ENCODE results near the gene PAX7.

The PAX7 gene

DNA sequence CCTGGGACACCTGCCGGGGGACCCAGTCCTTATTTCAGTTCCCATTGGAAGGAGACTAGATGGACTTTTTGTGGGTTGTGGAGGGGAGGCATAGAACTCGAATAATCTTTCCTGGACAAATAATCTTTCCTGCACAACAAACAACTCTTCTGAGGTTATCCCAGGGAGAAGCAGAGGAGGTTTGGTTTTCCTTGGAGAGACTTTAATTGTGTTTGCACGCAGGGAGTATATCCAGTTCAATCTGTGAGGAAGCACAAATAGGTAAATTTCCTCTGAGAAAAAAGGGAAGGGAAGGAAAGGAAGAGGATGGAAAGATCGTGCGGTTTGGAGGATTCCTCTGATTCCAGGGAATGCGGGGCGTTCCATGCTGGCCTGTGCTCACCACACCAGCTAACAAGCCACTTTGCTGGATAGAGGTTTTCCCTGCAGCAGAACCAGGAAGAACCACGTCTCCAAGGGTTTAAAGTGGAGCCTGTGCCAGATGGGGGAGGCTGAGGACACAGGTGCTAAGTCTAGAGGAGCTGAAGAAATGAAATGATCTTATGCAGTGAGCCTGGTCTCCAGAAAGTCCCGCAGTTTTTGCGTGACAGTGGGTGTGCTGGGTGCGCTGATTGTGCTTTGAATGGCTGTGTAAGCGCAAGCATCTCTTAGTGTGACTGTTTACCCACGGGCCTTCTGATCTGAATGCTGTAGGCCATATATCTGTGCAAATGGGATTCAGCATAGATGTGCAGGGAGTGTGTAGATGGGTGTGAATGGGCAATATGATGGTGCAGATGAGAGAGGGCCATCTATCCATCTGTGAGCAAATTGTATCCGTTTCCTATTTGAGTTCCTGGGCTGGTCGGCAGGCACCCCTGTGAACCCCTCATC, 7.6 kb downstream of the PAX7 start:
- H3K9me3 ChIP-seq (ENCODE audit: insufficient read depth, low read length) = no peaks in the 10 kb centered on the region
- H3K36me3 ChIP-seq (ENCODE audit: low read length) = no peaks in the 10 kb centered on the region
- H3K79me2 ChIP-seq (ENCODE audit: insufficient read depth, low read length) = no peaks in the 10 kb centered on the region
- H3K9me2 ChIP-seq (replicated peaks; ENCODE audit: insufficient read depth, low read length) = no peaks in the 10 kb centered on the region
- H4K20me1 ChIP-seq (ENCODE audit: low read depth, low read length) = no peaks in the 10 kb centered on the region
- no peaks in the 10 kb centered on the region for H3K27me3 ChIP-seq (ENCODE audit: low read length)
- TF ChIP-seq, protein P1, sequence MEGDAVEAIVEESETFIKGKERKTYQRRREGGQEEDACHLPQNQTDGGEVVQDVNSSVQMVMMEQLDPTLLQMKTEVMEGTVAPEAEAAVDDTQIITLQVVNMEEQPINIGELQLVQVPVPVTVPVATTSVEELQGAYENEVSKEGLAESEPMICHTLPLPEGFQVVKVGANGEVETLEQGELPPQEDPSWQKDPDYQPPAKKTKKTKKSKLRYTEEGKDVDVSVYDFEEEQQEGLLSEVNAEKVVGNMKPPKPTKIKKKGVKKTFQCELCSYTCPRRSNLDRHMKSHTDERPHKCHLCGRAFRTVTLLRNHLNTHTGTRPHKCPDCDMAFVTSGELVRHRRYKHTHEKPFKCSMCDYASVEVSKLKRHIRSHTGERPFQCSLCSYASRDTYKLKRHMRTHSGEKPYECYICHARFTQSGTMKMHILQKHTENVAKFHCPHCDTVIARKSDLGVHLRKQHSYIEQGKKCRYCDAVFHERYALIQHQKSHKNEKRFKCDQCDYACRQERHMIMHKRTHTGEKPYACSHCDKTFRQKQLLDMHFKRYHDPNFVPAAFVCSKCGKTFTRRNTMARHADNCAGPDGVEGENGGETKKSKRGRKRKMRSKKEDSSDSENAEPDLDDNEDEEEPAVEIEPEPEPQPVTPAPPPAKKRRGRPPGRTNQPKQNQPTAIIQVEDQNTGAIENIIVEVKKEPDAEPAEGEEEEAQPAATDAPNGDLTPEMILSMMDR (IDR thresholded peaks at IDR 0.05; ENCODE audit: insufficient read depth, low read length, poor library complexity, severe bottlenecking) = no peak
- no peak for TF ChIP-seq EZH2phosphoT487 (conservative IDR thresholded peaks at IDR 0.05; ENCODE audit: low read length)
- H2AFZ ChIP-seq (ENCODE audit: low read depth, low read length, severe bottlenecking) = no peak overlapping the region
- no peak overlapping the region for H3K27ac ChIP-seq (ENCODE audit: low read depth, low read length)
- H3F3A ChIP-seq (ENCODE audit: insufficient read depth) = no peaks in the 10 kb centered on the region
- no peak overlapping the region for H3K4me2 ChIP-seq (ENCODE audit: low read depth, low read length, poor library complexity, severe bottlenecking)
- H3K4me3 ChIP-seq (ENCODE audit: insufficient read depth, low read length, poor library complexity, severe bottlenecking) = no peak overlapping the region
- H3K9ac ChIP-seq (ENCODE audit: low read length) = no peak overlapping the region

DNA sequence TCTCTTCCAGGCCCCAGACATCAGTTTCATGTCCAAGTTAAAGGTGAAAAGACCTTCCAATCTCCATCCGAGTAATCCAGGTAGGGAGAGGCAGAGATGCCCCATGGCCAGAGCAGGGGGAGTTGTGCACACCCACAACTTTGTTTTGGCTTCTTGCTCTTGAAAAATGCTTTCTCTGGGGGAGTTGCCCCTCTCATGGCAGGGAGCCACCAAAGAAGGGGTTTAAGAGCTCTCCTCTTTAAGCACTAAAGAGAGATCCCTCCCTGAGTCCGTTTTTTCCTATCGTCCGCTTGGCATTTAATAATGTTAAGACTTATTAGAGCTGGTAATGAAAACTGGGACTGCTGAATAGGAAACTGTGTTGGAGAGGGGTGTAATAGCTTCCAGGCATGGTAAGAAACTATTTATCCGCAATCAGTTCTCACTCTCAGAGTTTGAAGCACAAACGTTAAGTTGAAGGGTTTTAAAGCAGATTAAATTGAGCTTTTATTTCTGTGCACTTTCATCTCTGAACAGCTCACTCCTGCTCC, 8.3 kb downstream of the PAX7 start:
- H3K79me2 ChIP-seq (ENCODE audit: insufficient read depth, low read length) = no peaks in the 10 kb centered on the region
- H3F3A ChIP-seq (ENCODE audit: insufficient read depth) = no peaks in the 10 kb centered on the region
- H3K4me3 ChIP-seq (ENCODE audit: insufficient read depth, low read length, poor library complexity, severe bottlenecking) = no peak overlapping the region
- no peaks in the 10 kb centered on the region for H3K9me2 ChIP-seq (replicated peaks; ENCODE audit: insufficient read depth, low read length)
- H4K20me1 ChIP-seq (ENCODE audit: low read depth, low read length) = no peaks in the 10 kb centered on the region
- H3K27me3 ChIP-seq (ENCODE audit: low read length) = no peaks in the 10 kb centered on the region
- no peak overlapping the region for H2AFZ ChIP-seq (ENCODE audit: low read depth, low read length, severe bottlenecking)
- H3K9me3 ChIP-seq (ENCODE audit: insufficient read depth, low read length) = no peaks in the 10 kb centered on the region
- no peaks in the 10 kb centered on the region for H3K36me3 ChIP-seq (ENCODE audit: low read length)
- H3K9ac ChIP-seq (ENCODE audit: low read length) = no peak overlapping the region
- H3K27ac ChIP-seq (ENCODE audit: low read depth, low read length) = no peak overlapping the region
- TF ChIP-seq EZH2phosphoT487 (conservative IDR thresholded peaks at IDR 0.05; ENCODE audit: low read length) = no peak
- TF ChIP-seq, protein P1 (IDR thresholded peaks at IDR 0.05; ENCODE audit: insufficient read depth, low read length, poor library complexity, severe bottlenecking) = no peak
- H3K4me2 ChIP-seq (ENCODE audit: low read depth, low read length, poor library complexity, severe bottlenecking) = no peak overlapping the region

DNA sequence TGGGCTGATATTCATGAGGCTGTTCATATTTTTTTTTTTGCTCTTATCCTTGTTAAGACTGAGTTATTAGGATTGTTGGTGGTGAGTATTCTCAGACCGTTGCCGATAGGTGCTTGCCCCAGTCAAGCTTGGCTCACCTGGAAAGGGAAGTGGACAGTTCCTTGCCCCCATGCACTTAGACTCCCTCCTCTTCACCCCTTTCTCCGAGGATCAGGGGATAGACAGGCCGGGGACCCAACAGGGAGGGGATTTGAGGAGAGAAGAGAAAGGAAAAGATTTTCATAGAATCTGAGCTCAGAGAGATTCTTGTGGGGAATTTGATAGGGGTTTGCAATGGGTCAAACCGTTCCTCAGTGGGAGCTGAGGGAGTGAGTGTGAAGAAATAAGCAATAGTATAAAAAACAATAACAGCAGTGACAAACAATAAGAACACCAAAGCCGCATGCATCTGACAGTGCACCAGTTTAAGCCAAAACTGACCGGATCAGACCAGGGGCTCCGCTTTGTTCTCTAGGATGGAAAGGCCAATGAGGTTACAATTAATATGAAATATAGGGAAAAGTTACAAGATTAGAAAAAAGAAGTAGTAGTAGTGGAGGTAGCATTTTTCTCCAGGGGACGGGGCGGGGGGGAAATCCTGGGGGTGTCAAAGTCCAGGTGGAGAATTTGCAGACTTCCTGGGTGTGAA, 8.9 kb downstream of the PAX7 start:
- TF ChIP-seq EZH2phosphoT487 (conservative IDR thresholded peaks at IDR 0.05; ENCODE audit: low read length) = no peak
- H3F3A ChIP-seq (ENCODE audit: insufficient read depth) = no peaks in the 10 kb centered on the region
- H3K4me2 ChIP-seq (ENCODE audit: low read depth, low read length, poor library complexity, severe bottlenecking) = no peak overlapping the region
- no peak overlapping the region for H3K27ac ChIP-seq (ENCODE audit: low read depth, low read length)
- no peaks in the 10 kb centered on the region for H3K36me3 ChIP-seq (ENCODE audit: low read length)
- no peaks in the 10 kb centered on the region for H3K27me3 ChIP-seq (ENCODE audit: low read length)
- no peaks in the 10 kb centered on the region for H3K79me2 ChIP-seq (ENCODE audit: insufficient read depth, low read length)
- H3K9ac ChIP-seq (ENCODE audit: low read length) = no peak overlapping the region
- H4K20me1 ChIP-seq (ENCODE audit: low read depth, low read length) = no peaks in the 10 kb centered on the region
- no peaks in the 10 kb centered on the region for H3K9me3 ChIP-seq (ENCODE audit: insufficient read depth, low read length)
- H3K4me3 ChIP-seq (ENCODE audit: insufficient read depth, low read length, poor library complexity, severe bottlenecking) = no peak overlapping the region
- H2AFZ ChIP-seq (ENCODE audit: low read depth, low read length, severe bottlenecking) = no peak overlapping the region
- no peaks in the 10 kb centered on the region for H3K9me2 ChIP-seq (replicated peaks; ENCODE audit: insufficient read depth, low read length)
